CD4-positive, alpha-beta T cell treated with Interleukin-1 beta for 1 hour (primary cell): ENCODE results near the gene SLC20A1.

Experiments used
- DNase-seq, 2 donors: peaks; one replicate each; pipeline ENCODE4 v3.0.0-alpha.2; 2020 to 2022

SLC20A1 gene

DNA sequence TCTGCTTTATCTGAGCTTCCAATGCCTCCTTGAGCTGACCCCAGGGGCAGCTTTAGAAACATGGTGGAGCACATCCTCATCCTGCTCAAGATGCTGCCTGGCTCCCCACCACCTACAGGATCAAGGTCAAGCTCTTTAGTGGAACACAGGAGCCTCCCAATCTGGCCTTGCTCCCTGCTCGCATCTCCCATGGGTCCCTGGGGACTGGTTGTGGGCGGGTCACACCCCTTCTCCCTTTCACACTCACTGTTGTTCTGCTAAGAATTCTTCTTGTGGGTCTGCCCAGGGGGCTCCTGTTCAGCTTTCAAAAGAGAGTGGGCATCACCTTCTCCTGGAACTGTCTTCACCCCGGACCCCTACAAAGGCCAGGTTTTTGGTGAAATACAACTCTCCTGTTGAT lies 66.7 kb downstream of the SLC20A1 start:
- no peak for DNase-seq

DNA sequence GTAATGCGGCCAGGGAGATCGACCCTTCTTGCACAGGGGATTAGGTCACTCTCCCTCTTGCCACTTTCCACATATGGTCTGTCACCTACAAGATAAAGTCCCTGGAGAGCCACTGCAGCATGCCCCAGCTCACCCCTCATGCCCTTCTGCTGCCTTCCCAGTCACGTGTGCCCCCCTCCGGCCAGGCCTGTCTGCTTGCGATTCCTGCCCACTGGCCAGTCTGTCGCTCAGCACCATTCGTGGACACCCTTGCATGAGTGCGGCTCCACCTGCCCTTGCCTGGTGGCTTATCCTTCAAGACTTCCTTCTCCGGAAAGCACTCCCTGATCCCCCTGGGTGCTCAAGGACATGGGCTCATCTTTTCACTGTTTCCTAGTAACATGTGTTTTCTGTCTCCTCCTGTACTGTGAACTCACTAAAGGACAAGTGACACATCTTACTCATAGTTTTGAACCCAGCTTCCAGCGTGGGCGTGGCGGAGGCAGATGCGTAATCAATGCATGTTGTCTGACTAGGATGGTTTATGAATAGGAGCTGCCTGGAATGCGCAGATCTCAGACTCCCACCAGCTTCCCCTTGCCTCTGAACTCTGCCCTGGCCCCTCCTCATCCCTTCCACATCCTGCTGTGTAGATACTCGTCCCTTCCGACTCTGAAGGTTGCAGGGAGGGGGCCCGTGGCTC lies 67.3 kb downstream of the SLC20A1 start:
- DNase-seq, result no peak
